ENCODE data around the gene AKAP5.

AKAP5 gene

DNA sequence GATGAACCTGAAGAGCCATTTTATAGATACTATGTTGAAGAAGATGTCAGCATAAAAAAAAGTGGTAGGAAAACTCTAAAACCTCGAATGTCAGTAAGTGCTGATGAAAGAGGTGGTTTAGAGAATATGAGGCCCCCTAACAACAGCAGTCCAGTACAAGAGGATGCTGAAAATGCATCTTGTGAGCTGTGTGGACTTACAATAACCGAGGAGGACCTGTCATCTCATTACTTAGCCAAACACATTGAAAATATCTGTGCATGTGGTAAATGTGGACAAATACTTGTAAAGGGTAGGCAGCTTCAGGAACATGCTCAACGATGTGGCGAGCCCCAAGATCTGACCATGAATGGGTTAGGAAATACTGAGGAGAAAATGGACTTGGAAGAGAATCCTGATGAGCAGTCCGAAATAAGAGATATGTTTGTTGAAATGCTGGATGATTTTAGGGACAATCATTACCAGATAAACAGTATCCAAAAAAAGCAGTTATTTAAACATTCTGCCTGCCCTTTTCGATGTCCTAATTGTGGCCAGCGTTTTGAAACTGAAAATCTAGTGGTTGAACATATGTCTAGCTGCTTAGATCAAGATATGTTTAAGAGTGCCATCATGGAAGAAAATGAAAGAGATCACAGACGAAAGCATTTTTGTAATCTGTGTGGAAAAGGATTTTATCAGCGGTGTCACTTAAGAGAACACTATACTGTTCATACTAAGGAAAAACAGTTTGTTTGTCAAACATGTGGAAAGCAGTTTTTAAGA lies 57.5 kb downstream of the AKAP5 start:
- Histone ChIP-seq H3K27ac (ENCODE audit: low read depth in 2 of 2, low read length in 2 of 2) (no peak overlapping the region), H3K4me3 (ENCODE audit: low read length in 2 of 2) (no peak overlapping the region), H3K27me3 (ENCODE audit: control insufficient read depth in 2 of 2, insufficient read depth in 2 of 2, low read length in 2 of 2) (no peaks in the 10 kb centered on the region), H3K36me3 (ENCODE audit: control insufficient read depth in 2 of 2, insufficient read depth in 2 of 2, low read length in 2 of 2) (peaks cover 19 to 22% of the 10 kb centered on the region in 2 donors), H3K9me3 (ENCODE audit: control insufficient read depth in 2 of 2, low read length in 2 of 2) (no peaks in the 10 kb centered on the region), H3K9ac (ENCODE audit: low read depth in 1 of 2, low read length in 2 of 2) (no peak overlapping the region), H3K4me1 (ENCODE audit: control insufficient read depth in 2 of 2, insufficient read depth in 2 of 2, low read length in 2 of 2) (no peaks in the 10 kb centered on the region)
